K562 treated with DMSO at 1 percent for 24 hours (cell line): ENCODE data around the gene TFR2. TPM values are rescaled to one million over a fixed set of nuclear protein-coding genes. Genes with fewer than 3 reads are reported as not detected.

Source experiments
- total RNA-seq: library from RNA; unstranded; fragments of 300-600 nt; gene quantifications from 2 replicates; pipeline ENCODE4 v1.2.3, GENCODE V29; 2022; ENCODE audit warnings: low read depth; ENCODE audit not compliant: insufficient read depth

The TFR2 gene
- 53.8 and 56.4 TPM in 2 replicates for total RNA-seq

DNA sequence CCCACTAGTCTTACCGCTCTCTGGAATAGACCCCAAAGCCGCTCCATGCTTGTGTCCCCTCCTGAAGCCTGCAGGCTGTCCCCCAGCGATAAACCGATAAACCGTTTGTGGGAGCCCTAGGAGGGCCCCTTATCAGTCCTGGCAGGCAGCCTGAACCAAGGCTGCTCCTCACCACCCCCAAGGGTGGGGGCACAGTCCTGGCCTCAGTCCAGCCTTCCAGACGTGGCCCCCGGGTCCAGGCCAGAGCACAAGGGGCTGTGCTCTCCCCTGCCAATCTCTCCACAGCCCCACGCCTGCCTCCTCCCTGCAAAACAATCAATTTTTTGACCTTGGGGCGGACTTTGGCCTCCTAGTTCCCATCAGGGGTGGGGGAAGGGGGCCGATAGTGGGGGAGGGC lies at the start of gene TFR2:
TFR2 (minus strand) TSS at position 90 of the 397 bp plus-strand sequence; CDS start at position 47, 43 bp downstream.

DNA sequence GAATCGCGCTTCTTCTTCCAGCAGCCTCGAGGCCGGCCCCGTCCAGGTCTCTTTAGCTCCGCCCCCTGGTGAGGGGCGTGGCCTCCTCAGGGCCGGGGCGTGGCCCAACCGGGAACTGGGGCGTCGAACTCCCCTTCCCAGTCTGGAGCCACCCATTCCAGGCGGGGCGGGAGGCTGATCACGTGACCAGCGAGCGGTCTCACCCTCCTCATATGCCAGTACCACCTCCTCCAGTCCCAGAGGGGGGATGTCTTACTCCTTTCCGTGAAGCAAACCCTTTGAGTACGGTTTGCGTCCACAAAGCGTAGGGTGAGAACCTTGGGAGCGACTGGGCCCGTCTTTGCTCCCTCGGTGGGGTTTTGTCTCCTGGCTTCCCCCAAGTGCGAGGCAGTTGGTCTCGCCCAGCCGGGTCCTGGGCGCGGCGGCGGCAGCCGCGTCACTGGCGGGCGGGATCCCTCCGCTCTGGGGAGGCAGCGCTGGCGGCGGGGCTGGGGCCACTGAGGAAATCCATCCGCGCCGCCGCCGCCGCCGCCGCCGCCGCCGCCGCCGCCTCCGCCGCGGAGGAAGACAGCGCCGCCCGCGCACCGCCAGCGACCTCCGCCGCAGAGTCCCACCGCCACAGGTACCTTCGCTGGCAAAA lies 32.1 kb upstream of the TFR2 start, which contains the start of gene GNB2:
GNB2 (plus strand) TSS at position 439 of the 640 bp plus-strand sequence. CDS start 2,526 bp downstream, outside the sequence.

GRCh38 chr7:100655908-100656674 lies 14.7 kb upstream of the TFR2 start, which contains the start of gene ACTL6B:
Gene ACTL6B, minus strand, starts transcription at chr7:100656448. Its CDS starts 94 bp downstream, at chr7:100656354.

DNA sequence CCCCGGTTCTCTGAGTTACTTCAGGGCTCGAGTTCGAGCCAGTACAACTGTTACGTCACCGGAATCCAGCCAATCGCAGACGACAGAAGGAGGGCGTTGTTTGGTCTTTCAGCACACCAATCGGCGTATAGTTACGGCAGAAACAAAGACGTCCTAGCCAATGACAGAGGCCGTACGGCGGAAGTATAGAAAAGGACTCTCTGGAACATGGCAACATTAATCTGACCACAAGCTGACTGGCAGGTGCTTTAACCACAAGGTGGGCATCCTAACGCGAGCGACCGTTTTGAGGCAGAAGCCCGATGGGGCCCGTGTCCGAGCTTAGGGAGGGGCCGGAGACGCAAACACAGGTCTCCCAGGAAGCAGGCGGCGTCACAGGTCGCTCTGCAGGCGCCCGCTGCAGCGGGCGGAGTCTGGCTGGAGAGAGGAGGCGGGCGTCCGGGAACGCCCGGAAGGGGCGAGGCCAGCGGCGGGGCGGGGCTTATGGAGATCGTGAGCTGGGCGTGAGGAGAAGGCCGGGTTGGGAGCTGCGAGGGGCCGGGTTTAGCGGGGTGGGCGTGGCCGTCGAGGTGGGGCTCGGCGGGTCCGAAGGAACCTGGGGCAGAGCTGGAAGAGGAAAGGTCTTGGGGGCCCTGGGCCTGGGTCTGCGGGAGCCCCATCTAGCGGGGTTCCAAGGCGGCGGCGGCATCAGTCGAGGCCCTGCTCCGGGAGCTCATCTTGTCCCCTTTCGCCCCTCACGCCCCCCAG lies 29.2 kb downstream of the TFR2 start, which contains the start of gene MOSPD3:
MOSPD3 (plus strand) TSS at position 558 of the 747 bp plus-strand sequence. CDS start 252 bp downstream, outside the sequence.

GRCh38 chr7:100586266-100587025 lies 54.9 kb downstream of the TFR2 start, which contains the start of gene FBXO24:
Gene FBXO24, plus strand, starts transcription at chr7:100586328. Its CDS starts 298 bp downstream, at chr7:100586626.

GRCh38 chr7:100585511-100586265 lies 55.7 kb downstream of the TFR2 start, which contains the start of gene LRCH4:
Gene LRCH4, minus strand, starts transcription at chr7:100586129. Its CDS starts 29 bp downstream, at chr7:100586100.

DNA sequence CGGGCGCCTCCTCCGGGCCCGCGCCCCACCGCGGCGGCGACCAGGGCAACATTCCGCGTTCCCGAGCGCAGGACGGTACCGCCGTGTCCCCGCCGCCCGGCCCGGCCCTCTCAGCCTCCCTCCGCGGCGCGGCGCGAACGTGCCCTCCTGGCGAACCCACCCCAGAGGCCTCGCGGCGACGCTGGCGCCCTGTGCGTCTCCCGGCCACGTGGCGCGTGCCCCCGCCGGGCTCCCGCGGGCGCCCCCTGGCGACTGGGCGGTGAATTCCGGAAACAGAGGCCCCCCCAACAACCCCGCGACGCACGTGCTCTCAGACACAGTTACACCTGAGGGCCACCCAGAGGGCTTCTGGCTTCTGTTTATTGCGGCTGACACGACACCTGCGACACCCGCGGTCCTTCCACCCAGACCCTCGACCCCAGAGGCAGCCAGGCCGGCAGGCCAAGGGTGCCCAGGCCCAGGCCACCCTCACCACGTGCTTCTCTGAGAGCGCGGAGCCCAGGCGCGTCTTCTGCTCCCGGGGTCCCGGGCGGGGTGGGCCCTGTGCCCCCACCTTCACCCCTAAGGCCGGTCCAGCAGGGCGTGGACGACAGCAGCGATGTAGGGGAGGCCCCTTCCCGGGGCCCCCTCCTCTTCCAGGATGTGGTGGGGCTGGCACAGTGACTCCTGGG lies 67.5 kb downstream of the TFR2 start, which contains the start of gene SAP25:
SAP25 (minus strand) TSS at position 210 of the 671 bp plus-strand sequence; CDS start at position 52, 158 bp downstream.

Other genes with a start within 250 kb of the TFR2 start
- 3.3 and 6.7 TPM in 2 replicates for gene ZCWPW1, start 212.8 kb downstream of the TFR2 start, total RNA-seq
- 97.3 and 99.1 TPM in 2 replicates for gene MEPCE, start 211.7 kb downstream of the TFR2 start, total RNA-seq
- 113 and 152 TPM in 2 replicates for gene PPP1R35, start 205.1 kb downstream of the TFR2 start, total RNA-seq
- gene SPACDR, start 177.3 kb downstream of the TFR2 start, total RNA-seq = 0.52 and 1.1 TPM in 2 replicates
- 189 and 200 TPM in 2 replicates for gene TSC22D4, start 162.3 kb downstream of the TFR2 start, total RNA-seq
- gene NYAP1, start 157.6 kb downstream of the TFR2 start, total RNA-seq = 1.3 and 2.4 TPM in 2 replicates
- 20.6 and 21.7 TPM in 2 replicates for gene AGFG2, start 102.3 kb downstream of the TFR2 start, total RNA-seq
- 10.9 and 17.9 TPM in 2 replicates for gene SAP25, start 67.7 kb downstream of the TFR2 start, total RNA-seq
- gene LRCH4, start 55.4 kb downstream of the TFR2 start, total RNA-seq = 101 and 102 TPM in 2 replicates
- gene FBXO24, start 55.2 kb downstream of the TFR2 start, total RNA-seq = 1.8 TPM in 2 replicates
- gene PCOLCE, start 39.2 kb downstream of the TFR2 start, total RNA-seq = 25.0 and 27.0 TPM in 2 replicates
- gene MOSPD3, start 29.0 kb downstream of the TFR2 start, total RNA-seq = 44.0 and 49.0 TPM in 2 replicates
- gene ACTL6B, start 14.9 kb upstream of the TFR2 start, total RNA-seq = not detected in 2 replicates
- gene GNB2, start 32.2 kb upstream of the TFR2 start, total RNA-seq = 771 and 833 TPM in 2 replicates
- gene GIGYF1, start 52.7 kb upstream of the TFR2 start, total RNA-seq = 23.3 and 23.7 TPM in 2 replicates
- gene POP7, start 64.6 kb upstream of the TFR2 start, total RNA-seq = 93.6 and 108 TPM in 2 replicates
- gene EPO, start 78.9 kb upstream of the TFR2 start, total RNA-seq = not detected in 2 replicates
- gene ZAN, start 92.0 kb upstream of the TFR2 start, total RNA-seq = not detected in 2 replicates
- 53.8 and 54.0 TPM in 2 replicates for gene EPHB4, start 186.0 kb upstream of the TFR2 start, total RNA-seq
- 16.7 and 17.7 TPM in 2 replicates for gene SLC12A9, start 211.2 kb upstream of the TFR2 start, total RNA-seq
- gene TRIP6, start 225.8 kb upstream of the TFR2 start, total RNA-seq = 77.8 and 85.2 TPM in 2 replicates
- gene SRRT, start 233.6 kb upstream of the TFR2 start, total RNA-seq = 126 and 134 TPM in 2 replicates
- 3.2 TPM in 1 of 2 replicates, not detected in the other for gene UFSP1, start 248.2 kb upstream of the TFR2 start, total RNA-seq